Stimulated activated CD4-positive, alpha-beta T cell treated with anti-CD3 and anti-CD28 coated beads, Interleukin-12 subunit alpha, Interleukin-12 subunit beta, amount 100 ng/mL, for 48 hours (primary cell): ENCODE measurements around the gene CDH5.

Experiments
- DNase-seq, 3 donors: peaks; one replicate each; pipeline ENCODE4 v3.0.0-alpha.2; 2020; ENCODE audit warnings: low read depth in 2 of 3, low spot score in 1 of 3

Gene CDH5

DNA sequence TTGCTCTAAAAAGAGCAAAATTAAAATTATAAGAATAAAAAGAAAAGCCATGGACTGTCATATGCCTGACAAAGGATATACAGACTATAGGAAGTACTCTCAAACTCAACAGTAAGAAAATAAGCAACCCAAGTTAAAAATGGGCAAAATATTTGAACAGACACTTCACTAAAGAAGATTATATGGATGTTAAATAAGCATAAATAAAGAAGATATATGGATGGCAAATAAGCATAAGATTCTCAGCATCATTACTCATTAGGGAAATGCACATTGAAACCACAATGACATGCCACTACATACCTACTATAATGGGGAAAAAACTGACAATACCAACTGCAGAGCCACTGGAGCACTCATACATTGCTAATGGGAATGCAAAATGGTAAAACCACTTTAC is 45.7 kb downstream of the CDH5 start:
- DNase-seq = no peak

DNA sequence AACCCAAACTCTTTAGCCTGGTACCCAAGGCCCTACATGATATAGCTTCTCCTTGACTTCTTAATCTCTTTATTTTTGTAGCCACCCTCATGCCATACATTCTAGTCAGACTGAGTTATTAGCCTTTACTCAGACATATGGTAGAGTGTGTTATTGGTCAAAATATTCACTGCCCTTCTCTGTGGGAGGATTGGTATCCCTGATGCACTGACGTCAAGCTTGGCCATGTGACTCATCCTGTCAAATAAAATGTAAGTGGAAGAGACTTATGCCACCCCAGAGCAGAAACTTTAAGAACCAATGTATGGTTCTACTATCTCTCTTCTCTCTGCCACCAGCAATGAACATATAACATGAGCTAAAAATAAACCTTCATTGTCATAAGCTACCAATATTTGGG is 48.4 kb downstream of the CDH5 start:
- DNase-seq = no peak

DNA sequence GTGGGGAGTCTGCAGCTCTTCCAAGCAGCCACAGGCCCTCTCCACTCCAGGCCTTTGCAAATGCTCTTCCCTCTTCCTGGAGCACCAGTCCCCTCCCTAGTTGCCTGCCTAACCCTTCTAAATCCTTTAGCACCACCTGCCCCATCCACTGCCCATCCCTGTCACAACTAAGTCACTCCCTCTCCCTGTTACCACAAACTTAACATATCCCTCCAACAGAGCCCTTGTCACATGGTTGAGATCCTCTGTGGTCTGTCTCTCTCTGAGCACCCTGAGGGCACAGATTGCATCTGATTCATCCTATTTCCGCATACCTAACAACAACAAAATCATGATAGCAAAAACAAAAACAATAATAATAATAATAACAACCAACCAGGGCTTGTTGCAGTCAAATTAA is 49.6 kb downstream of the CDH5 start:
- DNase-seq = no peak

DNA sequence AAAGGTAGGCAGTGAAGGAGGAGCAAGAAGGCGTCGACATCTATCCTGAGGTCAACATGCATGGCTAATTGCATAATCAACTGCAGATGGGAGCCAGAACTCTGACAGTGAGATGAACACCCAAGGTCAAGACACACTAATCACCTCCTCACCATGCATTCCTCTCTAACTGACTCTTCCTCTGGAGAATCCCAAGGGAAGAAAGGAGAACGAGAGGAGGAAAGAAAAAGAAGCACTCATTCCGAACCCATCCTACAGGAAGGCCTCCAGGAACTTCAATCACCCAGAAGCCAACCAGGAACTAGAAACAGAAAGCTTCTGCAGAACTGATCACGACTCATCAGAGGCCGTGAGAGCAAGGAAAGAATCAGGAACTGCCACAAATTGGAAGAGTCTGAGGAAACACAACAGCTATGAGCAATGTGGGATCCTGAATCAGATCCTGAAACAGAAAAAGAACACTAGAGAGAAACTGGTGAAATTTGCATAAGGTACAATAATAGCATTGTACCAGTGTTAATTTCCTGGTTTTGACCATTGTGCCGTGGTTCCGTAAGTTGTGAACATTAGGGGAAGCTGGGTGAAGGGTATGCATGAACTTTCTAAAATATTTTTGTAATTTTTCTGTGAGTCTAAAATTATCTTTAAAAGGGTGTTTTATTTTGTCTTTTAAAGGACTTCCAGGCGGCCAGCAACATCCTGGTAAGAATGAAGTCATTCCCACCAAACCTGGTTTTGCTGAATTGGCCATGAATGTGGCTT is 50.6 kb downstream of the CDH5 start:
- no peak for DNase-seq

DNA sequence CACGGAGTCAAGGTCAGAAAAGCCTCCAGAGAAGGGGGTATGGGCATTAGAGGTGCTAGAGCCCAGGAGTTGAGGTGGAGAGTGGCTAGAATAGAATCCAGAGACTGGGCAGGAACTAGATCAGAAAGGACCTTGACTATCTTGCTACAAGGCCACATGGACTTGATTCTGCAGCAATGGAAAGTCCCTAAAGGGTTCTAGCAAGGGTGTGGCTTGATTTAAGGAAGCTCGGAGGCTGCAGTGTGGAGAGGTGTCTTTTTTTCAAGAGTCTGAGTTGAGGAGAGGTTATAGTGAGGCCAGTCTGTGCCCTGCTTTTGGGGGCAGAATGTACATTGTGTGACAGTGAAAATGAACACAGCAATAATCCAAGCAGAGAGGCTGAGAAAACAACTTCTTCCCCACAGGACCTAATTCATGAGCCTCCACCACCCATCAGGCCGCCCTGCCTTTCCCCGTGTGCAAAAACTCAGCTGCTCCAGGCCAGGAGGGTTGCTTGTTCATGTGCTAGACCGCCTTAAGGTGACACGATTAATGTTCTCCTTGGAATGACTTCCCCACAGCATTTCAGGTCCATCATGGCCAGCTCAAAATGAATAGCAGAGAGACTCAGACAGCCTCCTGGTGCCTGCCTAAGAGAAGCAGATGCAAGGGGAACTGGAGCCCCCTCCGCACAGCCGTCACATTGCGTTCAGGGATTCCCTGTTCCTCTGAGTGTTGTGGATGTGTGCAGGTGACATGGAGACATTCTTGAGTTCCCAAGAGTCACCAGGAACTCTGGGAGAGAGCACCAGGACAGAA is 51.9 kb downstream of the CDH5 start:
- DNase-seq = no peak

DNA sequence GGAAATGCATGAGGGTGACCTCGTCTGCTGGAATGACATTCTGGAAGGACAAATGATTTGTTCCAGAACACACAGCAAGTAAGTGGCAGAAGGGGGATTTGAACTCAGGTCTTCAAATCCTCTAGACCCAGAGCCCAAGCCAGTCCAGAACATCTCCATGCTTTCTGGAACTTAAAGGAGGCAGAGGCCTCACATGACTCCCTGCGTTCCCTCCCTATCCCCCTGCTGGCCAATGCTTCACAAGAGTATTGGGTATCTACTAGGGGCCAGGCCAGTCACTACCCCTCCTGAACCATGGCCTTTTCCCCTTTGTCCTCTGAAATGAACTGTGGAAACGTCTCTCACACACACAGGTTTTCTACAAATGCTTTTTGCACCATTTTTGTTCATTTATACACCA is 53.0 kb downstream of the CDH5 start:
- no peak for DNase-seq

DNA sequence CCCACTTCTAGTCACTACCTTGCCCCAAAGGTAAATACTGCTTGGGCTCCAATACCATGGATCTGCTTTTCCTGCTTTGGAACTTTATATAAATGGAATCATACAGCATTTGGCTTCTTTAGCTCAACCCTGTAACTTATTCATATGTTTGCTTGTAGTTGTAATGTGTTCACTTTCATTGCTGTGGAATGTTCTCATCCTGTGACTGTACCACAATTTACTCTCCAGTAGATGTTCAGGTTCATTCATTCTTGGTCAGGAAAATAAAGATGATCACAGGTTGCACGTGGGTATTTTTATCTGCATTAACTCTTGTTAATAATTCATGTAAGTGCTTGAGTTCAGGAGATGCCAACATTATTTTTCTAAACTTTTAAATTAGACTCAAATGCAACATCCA is 53.9 kb downstream of the CDH5 start:
- no peak for DNase-seq

DNA sequence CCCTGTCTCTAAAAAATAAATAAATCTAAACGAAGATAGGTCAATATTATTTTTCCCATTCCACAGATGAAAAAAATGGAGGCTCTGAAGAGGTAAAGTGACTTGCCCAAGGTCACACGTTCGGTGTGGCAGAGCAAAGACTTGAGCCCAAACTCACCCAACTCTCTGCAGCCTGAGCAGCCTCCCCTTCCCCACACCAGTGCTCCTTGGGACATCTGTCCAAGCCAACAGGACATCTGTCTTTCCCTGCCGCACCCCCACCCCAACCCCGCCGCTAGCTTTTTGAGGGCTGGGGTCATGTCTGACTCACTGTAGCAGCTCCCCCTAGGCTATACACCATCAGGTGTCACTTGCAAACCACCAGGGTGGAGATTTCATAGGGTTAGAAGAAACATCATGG is 55.4 kb downstream of the CDH5 start:
- no peak for DNase-seq

DNA sequence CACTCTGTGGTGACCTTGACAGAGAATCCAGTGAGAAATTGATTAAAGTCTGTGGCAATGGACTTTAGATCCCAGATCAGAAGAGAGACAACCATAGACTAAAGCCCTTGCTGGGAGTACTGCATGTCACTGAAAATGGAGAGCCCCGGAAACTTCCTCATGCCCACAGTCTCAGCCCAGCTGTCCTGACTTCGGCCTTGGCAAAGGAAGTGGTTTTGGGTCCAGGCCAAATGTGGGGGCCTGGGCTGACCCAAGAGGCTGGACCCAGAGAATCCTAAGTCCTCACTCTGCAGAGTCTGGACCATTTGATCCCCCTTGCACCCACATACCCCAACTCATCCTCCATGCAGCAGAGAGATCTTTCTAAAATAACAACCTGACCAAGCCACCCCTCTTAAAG is 55.9 kb downstream of the CDH5 start:
- no peak for DNase-seq

DNA sequence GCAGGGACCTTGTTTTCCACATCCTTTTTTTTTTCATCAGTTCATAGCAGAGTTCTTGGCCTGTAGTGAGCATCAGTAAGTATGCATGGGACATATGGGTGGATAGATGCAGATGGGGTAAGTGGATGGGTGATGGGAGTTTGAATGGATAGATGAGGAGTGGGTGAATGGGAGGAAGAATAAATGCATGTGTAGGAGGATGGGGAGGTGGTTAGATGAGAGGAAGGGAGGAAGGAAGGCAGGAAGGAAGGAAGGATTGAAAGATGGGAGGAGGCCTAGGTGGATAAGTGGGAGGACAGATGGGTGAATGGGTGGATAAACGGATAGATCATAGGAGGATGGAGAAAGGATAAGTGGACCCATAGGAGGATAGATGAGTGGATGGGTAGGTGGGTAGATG is 56.7 kb downstream of the CDH5 start:
- DNase-seq = no peak

DNA sequence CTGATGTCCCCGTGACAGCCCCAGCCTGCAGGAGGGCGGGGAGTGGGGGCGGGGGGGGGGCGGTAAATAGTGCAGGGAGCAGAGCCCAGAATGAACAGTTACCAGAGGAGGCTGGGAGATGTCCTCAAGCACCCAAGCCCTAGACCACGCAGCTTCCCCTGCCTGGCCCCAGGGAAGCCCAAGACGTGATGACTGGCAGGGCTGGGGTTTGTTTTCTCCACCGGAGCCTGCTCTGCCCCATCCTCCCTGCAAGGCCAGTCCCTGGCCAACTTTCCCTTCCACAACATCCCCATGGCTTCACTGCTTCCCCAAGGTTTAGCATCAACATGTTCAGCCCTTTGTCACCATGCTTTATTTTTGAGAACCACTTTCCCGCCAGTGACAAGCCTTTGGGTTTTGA is 59.2 kb downstream of the CDH5 start:
- DNase-seq = no peak

DNA sequence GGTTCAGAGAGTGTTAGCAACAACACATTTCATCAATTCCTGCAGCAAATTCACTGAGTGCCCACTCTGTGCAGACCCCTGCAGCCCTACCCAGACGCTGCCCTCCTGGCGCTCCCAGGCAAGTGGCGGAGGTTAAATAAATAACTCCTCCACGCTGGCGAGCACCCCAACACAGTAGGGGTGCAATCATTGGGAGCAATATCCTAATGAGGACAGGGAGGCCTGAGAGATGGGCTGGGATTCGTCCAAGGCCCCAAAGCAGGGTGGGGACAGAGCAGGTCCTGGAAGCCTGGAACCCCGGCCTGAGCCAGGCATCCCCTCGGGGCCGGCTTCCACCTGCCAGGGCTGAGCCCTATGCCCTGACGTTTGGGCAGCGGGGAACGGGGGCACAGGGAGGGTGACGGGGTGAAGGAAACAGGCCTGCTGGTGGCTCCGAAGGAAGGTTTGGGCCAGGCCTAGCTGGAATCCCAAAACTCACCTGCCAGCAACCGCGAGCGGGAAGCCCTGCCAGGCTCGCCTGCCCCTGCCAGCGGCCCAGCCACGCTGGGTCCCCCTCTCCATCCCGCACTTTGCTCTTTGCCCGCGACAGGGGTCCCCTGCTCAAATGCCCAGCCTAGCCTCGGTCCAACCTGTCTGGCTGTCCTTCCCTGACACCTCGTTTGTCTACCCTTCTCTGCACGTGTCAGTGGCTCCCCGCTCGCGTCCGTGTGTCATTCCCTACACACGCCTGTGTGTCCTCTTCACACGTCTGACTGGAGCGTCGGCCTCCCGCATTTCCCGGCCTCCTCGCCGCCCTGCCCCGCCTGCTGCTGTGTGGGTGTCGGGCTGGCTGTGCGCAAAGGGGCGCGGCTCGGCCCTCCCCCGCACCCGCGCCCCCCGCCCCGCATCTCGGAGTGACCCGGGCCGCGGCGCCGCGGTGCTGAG is 59.9 kb downstream of the CDH5 start:
- no peak for DNase-seq

DNA sequence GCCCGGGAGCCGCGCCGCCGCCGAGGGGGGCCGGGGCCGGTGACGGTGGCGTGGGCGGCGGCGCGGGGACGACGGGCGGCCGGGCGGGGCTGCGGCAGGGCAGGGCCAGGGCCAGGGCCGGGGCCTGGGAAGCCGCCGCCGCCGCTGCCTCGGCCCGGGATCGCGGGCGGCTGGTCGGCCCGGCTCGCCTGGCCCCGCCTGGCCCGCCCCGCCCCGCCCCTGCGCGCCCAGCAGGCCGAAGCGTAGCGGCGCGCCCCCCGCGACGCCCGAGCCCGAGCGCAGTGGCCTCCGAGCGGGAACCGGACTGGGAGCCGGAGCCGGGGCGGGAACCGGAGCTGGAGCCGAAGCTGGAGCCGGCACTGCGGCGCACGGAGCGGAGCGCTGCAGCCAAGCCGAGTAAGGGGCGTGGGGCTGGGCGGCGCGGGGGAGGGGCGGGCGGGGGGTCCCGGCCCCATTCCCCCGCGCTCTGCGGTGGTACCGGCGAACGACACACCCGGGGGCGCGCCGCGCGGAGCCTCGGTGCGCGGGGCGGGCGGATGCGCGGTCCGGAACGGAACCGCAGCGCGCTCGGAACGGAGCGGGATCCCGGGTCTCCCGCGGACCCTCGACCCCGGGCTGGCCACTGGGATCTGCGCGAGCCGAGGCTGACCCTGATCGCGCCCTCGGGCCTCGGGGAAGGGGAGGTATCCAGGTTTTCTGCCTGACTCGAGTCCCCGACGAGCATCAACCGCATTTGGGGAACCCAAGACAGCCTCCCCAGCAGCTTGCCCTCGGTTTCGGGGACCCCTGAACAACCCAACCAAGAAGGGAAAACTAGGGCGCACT is 60.8 kb downstream of the CDH5 start, which contains the start of gene BEAN1:
Gene BEAN1, plus strand, starts transcription at position 260 of the 825 bp plus-strand sequence. CDS start 10,382 bp downstream, outside the sequence.
- no peak for DNase-seq

DNA sequence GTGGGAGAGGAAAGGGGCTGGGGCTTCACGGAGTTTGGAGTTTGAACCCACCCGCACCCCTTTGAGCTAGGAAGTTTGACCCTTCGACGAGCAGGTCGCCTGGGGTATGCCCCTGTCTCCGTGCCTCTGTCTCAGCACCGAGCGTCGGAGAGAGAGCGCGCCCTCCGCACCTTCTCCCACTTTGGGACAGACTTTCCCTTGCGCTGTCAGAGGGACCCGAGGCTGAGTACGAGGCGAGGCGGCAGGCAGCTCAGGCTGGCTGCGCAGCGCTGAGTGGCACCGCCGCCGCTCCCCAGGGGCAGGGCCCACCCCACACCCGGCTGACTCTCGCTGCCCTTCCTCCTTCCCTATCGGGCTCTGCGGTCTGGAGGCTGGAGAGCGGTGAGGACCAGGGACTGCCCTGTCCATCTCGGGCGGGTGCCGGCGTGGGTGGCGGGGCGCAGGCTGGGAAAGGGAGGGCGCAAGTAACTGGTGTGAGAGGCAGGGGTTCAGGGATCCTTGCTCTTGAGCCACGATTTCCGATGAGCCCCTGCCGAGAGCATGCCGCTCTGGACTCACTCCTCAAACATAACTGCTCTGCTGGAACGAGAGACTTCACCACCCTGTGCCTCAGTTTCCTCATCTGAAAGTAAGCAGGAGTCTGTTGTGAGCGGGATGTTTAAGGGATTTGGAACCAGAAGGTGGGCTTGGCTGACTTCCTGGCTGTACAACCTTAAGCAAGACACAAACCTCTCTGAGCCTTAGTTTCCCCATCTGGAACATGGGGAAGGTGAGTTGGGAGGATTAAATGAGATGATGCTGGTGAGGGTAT is 61.6 kb downstream of the CDH5 start:
- DNase-seq = no peak

DNA sequence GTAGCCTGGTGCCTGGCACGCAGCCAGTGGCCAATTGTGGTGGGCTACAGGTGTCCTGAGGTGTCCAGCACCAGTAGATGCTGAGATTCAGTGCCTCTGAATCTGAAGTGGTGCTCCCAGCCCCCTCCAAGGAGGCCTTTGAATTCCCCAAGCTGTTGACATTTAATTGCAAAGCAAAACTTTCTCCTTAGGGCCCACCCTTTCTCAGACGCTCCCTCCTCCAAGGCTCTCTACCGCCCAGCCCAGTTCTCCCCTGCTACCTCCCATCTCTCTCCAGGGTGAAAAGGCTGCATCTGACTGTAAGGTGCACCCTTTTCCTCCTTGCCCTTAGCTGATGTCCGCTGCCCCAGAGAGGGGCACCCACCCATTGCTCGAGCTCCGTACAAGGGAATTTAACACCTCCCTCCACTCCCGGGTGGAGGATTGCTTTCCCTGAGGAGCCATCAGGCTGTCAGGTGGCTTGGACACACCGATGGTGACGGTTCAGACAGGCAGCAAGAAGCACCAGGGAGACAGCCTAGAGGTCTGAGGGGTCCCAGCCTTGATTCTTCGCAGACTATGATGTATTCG is 62.3 kb downstream of the CDH5 start:
- DNase-seq = no peak

DNA sequence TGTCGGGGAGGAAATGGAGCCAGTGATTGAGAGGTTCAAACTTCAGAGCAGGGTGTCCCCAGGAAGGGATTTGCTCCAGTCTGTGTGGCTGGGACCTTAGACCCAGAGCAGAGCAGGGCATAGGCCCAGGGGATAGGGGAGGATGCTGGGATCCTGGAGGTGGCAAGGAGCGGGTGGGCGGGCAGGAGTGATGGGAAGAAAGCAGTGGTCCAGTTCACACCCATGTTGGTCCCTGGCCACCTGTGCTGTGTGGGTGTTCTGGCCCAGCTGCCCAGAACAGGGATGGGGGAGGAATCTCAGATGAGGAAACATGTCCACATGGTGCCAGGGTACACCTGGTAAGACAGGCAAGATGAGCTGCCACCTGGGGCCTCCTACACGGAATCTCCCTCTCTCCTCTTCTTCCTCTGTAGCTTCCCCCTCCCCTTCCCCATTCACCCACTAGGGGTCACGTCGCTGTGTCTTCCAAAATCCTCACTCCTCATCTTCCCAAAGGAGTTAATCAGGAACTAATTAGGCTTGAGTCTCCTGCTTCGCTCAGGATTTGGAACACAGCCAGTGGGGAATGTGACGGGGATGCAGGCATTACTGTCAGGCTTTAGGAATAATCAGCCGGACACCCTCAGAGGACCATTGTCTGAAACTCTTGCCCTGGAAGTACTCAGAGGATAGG is 62.9 kb downstream of the CDH5 start:
- no peak for DNase-seq

DNA sequence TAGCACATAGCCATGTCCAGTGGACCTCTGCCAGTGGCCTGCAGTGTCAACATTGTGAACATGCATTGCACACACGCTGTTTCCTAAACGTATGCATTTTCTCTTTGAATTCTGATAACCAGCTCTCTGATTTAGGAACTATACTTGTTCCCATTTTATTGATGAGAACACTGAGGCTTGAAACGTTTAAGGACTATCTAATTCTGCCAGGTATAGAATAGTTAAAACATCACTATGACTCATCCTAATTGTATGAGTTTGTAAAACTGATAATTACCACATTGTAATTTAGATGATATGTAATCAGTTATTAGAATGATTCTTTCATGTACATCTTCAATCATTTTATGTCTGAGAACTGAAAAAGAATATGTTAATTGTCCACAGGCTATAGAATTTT is 63.7 kb downstream of the CDH5 start:
- DNase-seq = no peak

DNA sequence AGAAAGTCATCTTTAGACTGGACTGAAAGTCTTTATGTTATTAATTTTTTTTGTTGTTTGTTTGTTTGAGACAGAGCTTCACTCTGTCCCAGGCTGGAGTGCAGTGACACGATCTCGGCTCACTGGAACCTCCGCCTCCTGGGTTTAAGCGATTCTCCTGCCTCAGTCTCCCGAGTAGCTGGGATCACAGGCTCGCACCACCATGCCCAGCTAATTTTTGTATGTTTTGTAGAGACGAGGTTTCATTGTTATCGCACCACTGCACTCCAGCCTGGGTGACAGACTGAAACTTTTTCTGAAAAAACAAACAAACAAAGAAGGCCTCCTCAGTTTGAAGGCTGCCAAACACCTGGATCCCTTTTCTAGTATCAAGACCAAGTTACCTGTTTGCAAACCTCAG is 65.3 kb downstream of the CDH5 start:
- no peak for DNase-seq

DNA sequence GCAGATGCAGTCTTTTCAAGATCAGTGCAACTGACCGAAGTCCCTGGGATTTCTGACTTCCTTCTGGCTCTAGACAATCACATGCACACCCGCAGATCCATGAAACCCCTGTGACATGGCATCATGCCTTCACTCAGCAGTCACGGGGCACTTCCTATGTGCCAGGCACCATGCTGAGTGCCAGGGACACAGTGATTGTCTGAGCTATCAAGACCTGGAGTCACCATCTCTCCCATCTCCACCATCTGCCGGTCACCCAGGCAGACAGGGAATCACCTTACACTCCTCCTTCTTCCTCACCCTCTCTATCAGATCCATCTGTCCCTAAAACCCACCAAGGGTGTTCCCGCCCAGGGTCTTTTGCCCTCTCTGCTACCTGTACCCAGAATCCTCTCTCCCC is 65.9 kb downstream of the CDH5 start:
- no peak for DNase-seq
